Naive thymus-derived CD4-positive, alpha-beta T cell (primary cell): ENCODE measurements around the gene CCDC124. TPM values are rescaled to one million over a fixed set of nuclear protein-coding genes. Genes with fewer than 3 reads are reported as not detected.
A peak's percentile ranks its signal among the peaks of the same experiment; 100 is the strongest.
"Not testable (repeated sequence)": the region's sequence is repeated elsewhere in the genome, so short reads cannot be mapped to it uniquely, and the experiment has no call there.

Source experiments
- ATAC-seq: fragments of 150-1000 bp; cut with Tn5 transposase; 2 replicates; pipeline ENCODE4 v1.10.0; 2021; ENCODE audit warnings: mild to moderate bottlenecking, moderate library complexity
- CTCF ChIA-PET: fragments of 350-600 bp; sonication (Branson Sonifier 250); formaldehyde crosslinking; loops from one replicate; lab custom pipeline; 2021; ENCODE audit warnings: antibody characterized with exemption; lab: Charles Lee
- POLR2A ChIA-PET: fragments of 350-600 bp; sonication (Branson Sonifier 250); formaldehyde crosslinking; loops from one replicate; lab custom pipeline; 2021; ENCODE audit warnings: antibody characterized with exemption, inconsistent platforms; lab: Charles Lee
- DNase-seq, 9 donors: peaks; one replicate each; pipeline versions ENCODE4 v3.0.0 to v3.0.0-alpha.2; 2020 to 2022; ENCODE audit warnings: mixed read lengths in 1 of 9
- H3K27ac ChIP-seq: one replicate; pipeline ENCODE4 v1.7.0; 2013; ENCODE audit warnings: mild to moderate bottlenecking, low read depth, low read length, moderate library complexity
- H3K27me3 ChIP-seq, 2 donors: one replicate each; pipeline ENCODE4 v1.7.0; 2013; ENCODE audit warnings: low read length in 2 of 2, mild to moderate bottlenecking in 2 of 2, moderate library complexity in 2 of 2; ENCODE audit not compliant: control insufficient read depth in 2 of 2, insufficient read depth in 2 of 2
- H3K36me3 ChIP-seq, 3 experiments: 1 replicate in 2 of 3; 2 replicates in 1 of 3; pipeline ENCODE4 v1.7.0; 2013; ENCODE audit warnings: low read length in 3 of 3, mild to moderate bottlenecking in 3 of 3, moderate library complexity in 1 of 3; ENCODE audit not compliant: insufficient read depth in 3 of 3, control insufficient read depth in 2 of 3
- H3K4me1 ChIP-seq, 2 donors: one replicate each; pipeline ENCODE4 v1.7.0; 2013; ENCODE audit warnings: low read length in 2 of 2, mild to moderate bottlenecking in 2 of 2, moderate library complexity in 1 of 2; ENCODE audit not compliant: control insufficient read depth in 2 of 2, insufficient read depth in 2 of 2
- H3K4me3 ChIP-seq: 2 replicates; pipeline ENCODE4 v1.7.0; 2013; ENCODE audit warnings: mild to moderate bottlenecking, low read length
- H3K9me3 ChIP-seq, 3 experiments: 1 replicate in 2 of 3; 2 replicates in 1 of 3; pipeline ENCODE4 v1.7.0; 2013; ENCODE audit warnings: low read length in 3 of 3; ENCODE audit not compliant: control insufficient read depth in 2 of 3
- H3K27ac Mint-ChIP-seq, 9 donors: one replicate each; pipeline ENCODE4 v1.8.0; 2020 to 2022; ENCODE audit warnings: mixed read lengths in 9 of 9, mild to moderate bottlenecking in 8 of 9, moderate library complexity in 5 of 9, inconsistent platforms in 2 of 9
- H3K27me3 Mint-ChIP-seq, 5 donors: one replicate each; pipeline ENCODE4 v1.8.0; 2021 to 2022; ENCODE audit warnings: mixed read lengths in 5 of 5, mild to moderate bottlenecking in 1 of 5
- H3K36me3 Mint-ChIP-seq, 5 donors: one replicate each; pipeline ENCODE4 v1.8.0; 2020 to 2022; ENCODE audit warnings: mixed read lengths in 5 of 5, mild to moderate bottlenecking in 3 of 5, inconsistent platforms in 1 of 5
- H3K4me1 Mint-ChIP-seq, 7 donors: one replicate each; pipeline ENCODE4 v1.8.0; 2020 to 2022; ENCODE audit warnings: mixed read lengths in 7 of 7, mild to moderate bottlenecking in 3 of 7, inconsistent platforms in 1 of 7
- H3K4me3 Mint-ChIP-seq, 10 donors: one replicate each; pipeline ENCODE4 v1.8.0; 2020 to 2022; ENCODE audit warnings: mild to moderate bottlenecking in 10 of 10, mixed read lengths in 10 of 10, moderate library complexity in 6 of 10, inconsistent platforms in 2 of 10
- H3K9me3 Mint-ChIP-seq, 11 donors: one replicate each; pipeline ENCODE4 v1.8.0; 2020 to 2022; ENCODE audit warnings: mixed read lengths in 11 of 11, mild to moderate bottlenecking in 4 of 11, inconsistent platforms in 1 of 11, moderate library complexity in 1 of 11
- intact Hi-C, 2 donors: fragments of 100-400 bp; cut with micrococcal nuclease; formaldehyde crosslinking; loops; one replicate each; pipeline ENCODE4 v1.15.1; 2023
- polyA plus RNA-seq, 2 donors: library from polyadenylated mRNA; unstranded; fragments of 300-500 nt; fragmentation: Illumina TruSeq; gene quantifications; one replicate each; pipeline ENCODE4 v1.2.3, GENCODE V29; 2021
- total RNA-seq, 6 experiments: library from RNA in 5 of 6; stranded (reverse) in 5 of 6; gene quantifications; 1 replicate in 5 of 6; 2 replicates in 1 of 6; pipeline ENCODE4 v1.2.3 and lab custom pipeline; 2021 to 2026

Gene CCDC124
- total and polyA plus RNA-seq, 7 experiments from 2014 or later = 28.7 to 63.8 (median 32.6) TPM

GRCh38 chr19:17985037-17985818, 52.4 kb downstream of the CCDC124 start:
- Histone ChIP-seq H3K9me3 (no peaks in the 10 kb centered on the region), H3K27me3 (no peaks in the 10 kb centered on the region), H3K4me3 (no peak overlapping the region), H3K27ac (no peak overlapping the region), H3K36me3 (no peaks in the 10 kb centered on the region), H3K4me1 (no peaks in the 10 kb centered on the region)
- DNase-seq (no peak), ATAC-seq (no peak)
- H3K27ac Mint-ChIP-seq = peak overlapping the region in 1 of 9 donors; percentile 41
- no peak overlapping the region for H3K4me3 Mint-ChIP-seq
- H3K9me3 Mint-ChIP-seq = no peaks in the 10 kb centered on the region
- H3K4me1 Mint-ChIP-seq = peaks cover 0 to 7% (median 0%) of the 10 kb centered on the region in 7 donors
- intact Hi-C loops = no loop called here
- ChIA-PET POLR2A (no interaction called here), CTCF (no interaction called here)
- H3K27me3 Mint-ChIP-seq = peaks cover 4 to 11% (median 5%) of the 10 kb centered on the region in 5 donors
- H3K36me3 Mint-ChIP-seq = no peaks in the 10 kb centered on the region

DNA sequence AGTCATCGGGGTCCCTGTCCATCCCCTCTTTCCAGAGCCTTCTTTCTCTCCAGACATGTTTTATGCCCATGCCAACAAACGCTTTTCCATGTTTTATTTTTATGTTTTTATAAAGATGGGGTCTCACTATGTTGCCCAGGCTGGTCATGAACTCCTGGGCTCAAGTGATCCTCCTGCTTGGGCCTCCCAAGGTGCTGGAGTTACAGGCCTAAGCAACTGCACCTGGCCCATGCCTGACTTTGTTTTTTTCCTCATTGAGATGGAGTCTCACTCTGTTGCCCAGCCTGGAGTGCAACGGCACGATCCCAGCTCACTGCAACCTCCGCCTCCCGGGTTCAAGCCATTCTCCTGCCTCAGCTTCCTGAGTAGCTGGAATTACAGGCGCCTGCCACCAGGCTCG, 53.8 kb downstream of the CCDC124 start:
- intact Hi-C loops, H3K27me3 ChIP-seq, H3K27ac Mint-ChIP-seq, ATAC-seq, H3K27me3 Mint-ChIP-seq, H3K4me1 Mint-ChIP-seq, H3K9me3 ChIP-seq, H3K4me3 ChIP-seq, H3K4me3 Mint-ChIP-seq, DNase-seq, H3K27ac ChIP-seq, H3K36me3 ChIP-seq, H3K9me3 Mint-ChIP-seq, CTCF ChIA-PET, H3K36me3 Mint-ChIP-seq, H3K4me1 ChIP-seq: not testable (repeated sequence)
- POLR2A ChIA-PET = interaction anchor here (0.6 kb wide), 1 partner anchor 228 kb away, joined by 3 read pairs; no protein-coding TSS in a partner anchor

GRCh38 chr19:17988161-17988560, 55.3 kb downstream of the CCDC124 start:
- no peaks in the 10 kb centered on the region for H3K36me3 Mint-ChIP-seq
- no peak overlapping the region for H3K27ac Mint-ChIP-seq
- intact Hi-C loops = no loop called here
- H3K4me1 Mint-ChIP-seq = peaks cover 0 to 5% (median 0%) of the 10 kb centered on the region in 7 donors
- Histone ChIP-seq H3K9me3 (no peaks in the 10 kb centered on the region), H3K4me1 (no peaks in the 10 kb centered on the region), H3K27me3 (no peaks in the 10 kb centered on the region), H3K27ac (no peak overlapping the region), H3K4me3 (no peak overlapping the region), H3K36me3 (no peaks in the 10 kb centered on the region)
- CTCF ChIA-PET = interaction anchor here (0.6 to 2.0 kb wide), 3 partner anchors 42 to 54 kb away, joined by 3 to 6 read pairs (median 3); no protein-coding TSS in a partner anchor
- no peaks in the 10 kb centered on the region for H3K9me3 Mint-ChIP-seq
- no peak for DNase-seq
- H3K27me3 Mint-ChIP-seq = no peaks in the 10 kb centered on the region
- POLR2A ChIA-PET = interaction anchor here (0.5 kb wide), 1 partner anchor 15 kb away, joined by 4 read pairs; no protein-coding TSS in a partner anchor
- H3K4me3 Mint-ChIP-seq = no peak overlapping the region
- ATAC-seq = no peak

DNA sequence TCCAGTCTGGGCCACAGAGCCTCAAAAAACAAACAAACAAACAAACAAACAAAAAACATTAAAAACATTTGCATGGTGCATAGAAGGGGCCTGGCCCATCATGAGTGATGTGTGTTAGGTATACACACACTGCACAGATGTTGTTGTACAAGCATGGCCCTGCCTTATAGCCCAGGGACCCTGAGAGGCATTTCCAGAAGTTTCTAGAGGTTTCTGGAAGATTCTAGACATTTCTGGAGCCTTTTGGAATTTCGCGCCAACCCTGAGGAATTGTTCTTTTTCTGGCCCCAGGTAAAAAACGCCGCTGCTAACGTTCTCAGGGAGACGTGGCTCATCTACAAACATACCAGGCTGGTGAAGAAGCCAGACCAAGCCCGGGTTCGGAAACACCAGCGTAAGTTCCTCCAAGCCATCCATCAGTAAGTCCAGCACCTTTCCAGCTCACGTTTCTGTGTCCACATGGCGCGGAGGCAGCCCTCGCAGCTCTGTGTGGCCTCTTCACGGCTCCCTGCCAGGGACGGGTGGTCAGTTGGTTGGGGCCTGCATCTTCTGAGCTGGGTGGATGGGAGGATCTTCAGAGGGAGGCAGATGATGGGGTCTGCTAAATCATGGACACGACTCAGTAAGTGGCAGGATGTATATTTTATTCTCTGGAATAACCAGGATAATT, 56.7 kb downstream of the CCDC124 start:
- Histone ChIP-seq H3K36me3 (no peaks in the 10 kb centered on the region), H3K27ac (no peak overlapping the region), H3K4me1 (no peaks in the 10 kb centered on the region), H3K9me3 (no peaks in the 10 kb centered on the region), H3K27me3 (no peaks in the 10 kb centered on the region), H3K4me3 (no peak overlapping the region)
- peaks cover 0 to 5% (median 0%) of the 10 kb centered on the region in 7 donors for H3K4me1 Mint-ChIP-seq
- no peaks in the 10 kb centered on the region for H3K36me3 Mint-ChIP-seq
- H3K27ac Mint-ChIP-seq = no peak overlapping the region
- intact Hi-C loops = no loop called here
- POLR2A ChIA-PET = no interaction called here
- no peak overlapping the region for H3K4me3 Mint-ChIP-seq
- ATAC-seq (no peak), DNase-seq (no peak)
- H3K9me3 Mint-ChIP-seq = no peaks in the 10 kb centered on the region
- CTCF ChIA-PET = interaction anchor here (2.0 kb wide), 1 partner anchor 52 kb away, joined by 6 read pairs; no protein-coding TSS in a partner anchor
- no peaks in the 10 kb centered on the region for H3K27me3 Mint-ChIP-seq

- no peaks in the 10 kb centered on the region for H3K9me3 Mint-ChIP-seq
- Histone ChIP-seq H3K27me3 (no peaks in the 10 kb centered on the region), H3K36me3 (no peaks in the 10 kb centered on the region), H3K9me3 (no peaks in the 10 kb centered on the region), H3K27ac (no peak overlapping the region), H3K4me1 (peaks cover 0 to 7% of the 10 kb centered on the region in 2 donors), H3K4me3 (no peak overlapping the region)
- POLR2A ChIA-PET = no interaction called here
- ATAC-seq (no peak), DNase-seq (no peak)
- H3K27ac Mint-ChIP-seq = no peak overlapping the region
- H3K4me3 Mint-ChIP-seq = no peak overlapping the region
- CTCF ChIA-PET = interaction anchor here (0.5 to 13.8 kb wide), 3 partner anchors 51 to 122 kb away, joined by 3 to 224 read pairs (median 3); partner anchors contain the start of genes CCDC124 and SLC5A5
- peaks cover 0 to 6% (median 4%) of the 10 kb centered on the region in 7 donors for H3K4me1 Mint-ChIP-seq
- H3K27me3 Mint-ChIP-seq = peaks cover 0 to 14% (median 0%) of the 10 kb centered on the region in 5 donors
- no peaks in the 10 kb centered on the region for H3K36me3 Mint-ChIP-seq
- intact Hi-C loops = no loop called here
Measured at GRCh38 chr19:17993076-17993813, 60.4 kb downstream of the CCDC124 start.
